RWPE2 (cell line): Measurements from ENCODE around the gene KCNJ1.

Experiments
- ATAC-seq: fragments of 200-7000 bp; cut with Tn5 transposase; 3 replicates; pipeline ENCODE4 v1.9.1; 2021; ENCODE audit warnings: low read depth
- DNase-seq: peaks from one replicate; pipeline ENCODE4 v3.0.0-alpha.2; 2020; ENCODE audit warnings: low spot score
- H3K27ac ChIP-seq: fragments of 450-650 bp; 2 replicates; pipeline ENCODE4 v1.5.1; 2017; ENCODE audit warnings: mild to moderate bottlenecking; ENCODE audit not compliant: poor library complexity, severe bottlenecking
- H3K27me3 ChIP-seq: fragments of 250-450 bp; sonication (Bioruptor Pico); 2 replicates; pipeline ENCODE4 v1.5.1; 2021; ENCODE audit warnings: mild to moderate bottlenecking, moderate library complexity; ENCODE audit not compliant: insufficient read depth, poor library complexity, severe bottlenecking
- H3K36me3 ChIP-seq: fragments of 250-450 bp; sonication (Bioruptor Pico); 2 replicates; pipeline ENCODE4 v1.5.1; 2020; ENCODE audit warnings: low read depth, mild to moderate bottlenecking, moderate library complexity
- H3K4me1 ChIP-seq: fragments of 250-450 bp; sonication (Bioruptor Pico); 2 replicates; pipeline ENCODE4 v1.5.1; 2021; ENCODE audit warnings: mild to moderate bottlenecking, moderate library complexity; ENCODE audit not compliant: insufficient read depth, poor library complexity, severe bottlenecking
- H3K4me3 ChIP-seq: fragments of 250-450 bp; sonication (Bioruptor Pico); 2 replicates; pipeline ENCODE4 v1.5.1; 2021; ENCODE audit warnings: mild to moderate bottlenecking, moderate library complexity; ENCODE audit not compliant: severe bottlenecking
- H3K9me3 ChIP-seq: fragments of 250-450 bp; sonication (Bioruptor Pico); 2 replicates; pipeline ENCODE4 v1.5.1; 2021; ENCODE audit warnings: mild to moderate bottlenecking, moderate library complexity; ENCODE audit not compliant: severe bottlenecking
- TF ChIP-seq, protein P1 (sequence below): fragments of 450-650 bp; IDR thresholded peaks from one replicate; pipeline ENCODE4 v1.5.1; 2017; ENCODE audit warnings: mild to moderate bottlenecking, moderate library complexity; ENCODE audit not compliant: poor library complexity, severe bottlenecking

The KCNJ1 gene

GRCh38 chr11:128904656-128905344 is 37.7 kb upstream of the KCNJ1 start:
- H3K27me3 ChIP-seq: no peaks in the 10 kb centered on the region
- H3K4me1 ChIP-seq: peaks cover 48% of the 10 kb centered on the region
- DNase-seq: no peak
- no peaks in the 10 kb centered on the region for H3K36me3 ChIP-seq
- TF ChIP-seq, protein P1, sequence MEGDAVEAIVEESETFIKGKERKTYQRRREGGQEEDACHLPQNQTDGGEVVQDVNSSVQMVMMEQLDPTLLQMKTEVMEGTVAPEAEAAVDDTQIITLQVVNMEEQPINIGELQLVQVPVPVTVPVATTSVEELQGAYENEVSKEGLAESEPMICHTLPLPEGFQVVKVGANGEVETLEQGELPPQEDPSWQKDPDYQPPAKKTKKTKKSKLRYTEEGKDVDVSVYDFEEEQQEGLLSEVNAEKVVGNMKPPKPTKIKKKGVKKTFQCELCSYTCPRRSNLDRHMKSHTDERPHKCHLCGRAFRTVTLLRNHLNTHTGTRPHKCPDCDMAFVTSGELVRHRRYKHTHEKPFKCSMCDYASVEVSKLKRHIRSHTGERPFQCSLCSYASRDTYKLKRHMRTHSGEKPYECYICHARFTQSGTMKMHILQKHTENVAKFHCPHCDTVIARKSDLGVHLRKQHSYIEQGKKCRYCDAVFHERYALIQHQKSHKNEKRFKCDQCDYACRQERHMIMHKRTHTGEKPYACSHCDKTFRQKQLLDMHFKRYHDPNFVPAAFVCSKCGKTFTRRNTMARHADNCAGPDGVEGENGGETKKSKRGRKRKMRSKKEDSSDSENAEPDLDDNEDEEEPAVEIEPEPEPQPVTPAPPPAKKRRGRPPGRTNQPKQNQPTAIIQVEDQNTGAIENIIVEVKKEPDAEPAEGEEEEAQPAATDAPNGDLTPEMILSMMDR: no peak
- H3K4me3 ChIP-seq: peak overlapping the region; percentile 29
- H3K9me3 ChIP-seq: no peaks in the 10 kb centered on the region
- ATAC-seq: peak; percentile 26
- peak overlapping the region; percentile 72 for H3K27ac ChIP-seq

GRCh38 chr11:128904303-128904655 is 37.2 kb upstream of the KCNJ1 start:
- no peaks in the 10 kb centered on the region for H3K36me3 ChIP-seq
- TF ChIP-seq, protein P1: no peak
- peak overlapping the region; percentile 72 for H3K27ac ChIP-seq
- no peaks in the 10 kb centered on the region for H3K27me3 ChIP-seq
- no peak overlapping the region for H3K4me3 ChIP-seq
- peaks cover 43% of the 10 kb centered on the region for H3K4me1 ChIP-seq
- no peaks in the 10 kb centered on the region for H3K9me3 ChIP-seq
- DNase-seq: no peak
- ATAC-seq: no peak

- Histone ChIP-seq H3K27ac (peak overlapping the region; percentile 72), H3K4me1 (peaks cover 35% of the 10 kb centered on the region), H3K27me3 (no peaks in the 10 kb centered on the region), H3K4me3 (no peak overlapping the region), H3K9me3 (no peaks in the 10 kb centered on the region), H3K36me3 (no peaks in the 10 kb centered on the region)
- DNase-seq (no peak), ATAC-seq (peak; percentile 86)
- TF ChIP-seq, protein P1: no peak
These were observed 36.4 kb upstream of the KCNJ1 start for GRCh38 chr11:128903248-128904061.

- Histone ChIP-seq H3K9me3 (no peaks in the 10 kb centered on the region), H3K4me1 (peaks cover 26% of the 10 kb centered on the region), H3K36me3 (no peaks in the 10 kb centered on the region), H3K27ac (peak overlapping the region; percentile 72), H3K27me3 (no peaks in the 10 kb centered on the region), H3K4me3 (no peak overlapping the region)
- ATAC-seq (0 out of 3 replicates have a peak, but pooled peaks have one; percentile 15), DNase-seq (no peak)
- TF ChIP-seq, protein P1: no peak
These were observed 35.5 kb upstream of the KCNJ1 start for GRCh38 chr11:128902515-128903066.
